Muscle of arm (tissue), 12 donors: Measurements from ENCODE around the gene CTSL. TPM values are rescaled to one million over a fixed set of nuclear protein-coding genes. Genes with fewer than 3 reads are reported as not detected.

ENCODE experiments used
- DNase-seq: peaks from one replicate; pipeline ENCODE4 v3.0.0-alpha.2; 2013
- polyA plus RNA-seq, 12 donors: library from polyadenylated mRNA; unstranded; fragments of 120-200 nt; gene quantifications; one replicate each; pipeline ENCODE4 v1.2.1, GENCODE V29; 2013; ENCODE audit not compliant: insufficient read length in 12 of 12

The CTSL gene
- polyA plus RNA-seq, 12 donors: 35.6 to 76.1 (median 47.0) TPM; not detected in 1

GRCh38 chr9:87696641-87697040 lies 29.3 kb upstream of the CTSL start:
- no peak for DNase-seq

GRCh38 chr9:87698069-87698809 lies 27.7 kb upstream of the CTSL start:
- DNase-seq: no peak

- DNase-seq: no peak
Observed at GRCh38 chr9:87699835-87700234, 26.1 kb upstream of the CTSL start.

GRCh38 chr9:87701491-87701890 lies 24.4 kb upstream of the CTSL start:
- DNase-seq: no peak

GRCh38 chr9:87701931-87702421 lies 23.9 kb upstream of the CTSL start:
- no peak for DNase-seq

GRCh38 chr9:87702921-87703320 lies 23.0 kb upstream of the CTSL start:
- no peak for DNase-seq

GRCh38 chr9:87703636-87704276 lies 22.2 kb upstream of the CTSL start:
- DNase-seq: no peak

- DNase-seq: no peak
Observed at GRCh38 chr9:87704342-87704741, 21.6 kb upstream of the CTSL start.

GRCh38 chr9:87706066-87706739 lies 19.7 kb upstream of the CTSL start:
- DNase-seq: no peak

GRCh38 chr9:87707805-87708506 lies 18.0 kb upstream of the CTSL start:
- no peak for DNase-seq

GRCh38 chr9:87708546-87708945 lies 17.4 kb upstream of the CTSL start:
- no peak for DNase-seq

GRCh38 chr9:87708986-87709728 lies 16.8 kb upstream of the CTSL start:
- DNase-seq: no peak

GRCh38 chr9:87710443-87710842 lies 15.5 kb upstream of the CTSL start:
- no peak for DNase-seq

- DNase-seq: no peak
Observed at GRCh38 chr9:87711857-87712800, 13.8 kb upstream of the CTSL start.

GRCh38 chr9:87712801-87713277 lies 13.1 kb upstream of the CTSL start:
- DNase-seq: no peak

GRCh38 chr9:87713278-87713987 lies 12.5 kb upstream of the CTSL start:
- peak; percentile 55 for DNase-seq

- no peak for DNase-seq
Observed at GRCh38 chr9:87713988-87714330, 12.0 kb upstream of the CTSL start.

GRCh38 chr9:87714819-87715218 lies 11.1 kb upstream of the CTSL start:
- DNase-seq: no peak

- no peak for DNase-seq
Observed at GRCh38 chr9:87716141-87716540, 9.8 kb upstream of the CTSL start.

- DNase-seq: no peak
Observed at GRCh38 chr9:87717456-87717855, 8.5 kb upstream of the CTSL start.
